Rectal smooth muscle tissue (tissue), 1 donor: Measurements from ENCODE around the gene C4orf50.

ENCODE experiments used
- H3K27ac ChIP-seq: one replicate; pipeline ENCODE4 v1.7.0; 2013; ENCODE audit warnings: low read depth, low read length, inconsistent platforms
- H3K27me3 ChIP-seq: one replicate; pipeline ENCODE4 v1.7.0; 2013; ENCODE audit warnings: low read length; ENCODE audit not compliant: control insufficient read depth, insufficient read depth
- H3K36me3 ChIP-seq: one replicate; pipeline ENCODE4 v1.7.0; 2013; ENCODE audit warnings: low read length; ENCODE audit not compliant: control insufficient read depth, insufficient read depth
- H3K4me1 ChIP-seq: one replicate; pipeline ENCODE4 v1.7.0; 2013; ENCODE audit warnings: low read length; ENCODE audit not compliant: control insufficient read depth, insufficient read depth
- H3K4me3 ChIP-seq: one replicate; pipeline ENCODE4 v1.7.0; 2013; ENCODE audit warnings: low read length
- H3K9ac ChIP-seq: one replicate; pipeline ENCODE4 v1.7.0; 2013; ENCODE audit warnings: low read length

Gene C4orf50

GRCh38 chr4:5933996-5934831 is 84.0 kb downstream of the C4orf50 start:
- Histone ChIP-seq H3K4me1 (no peaks in the 10 kb centered on the region), H3K27ac (no peak overlapping the region), H3K27me3 (peaks cover 2% of the 10 kb centered on the region), H3K36me3 (no peaks in the 10 kb centered on the region), H3K9ac (no peak overlapping the region), H3K4me3 (no peak overlapping the region)

DNA sequence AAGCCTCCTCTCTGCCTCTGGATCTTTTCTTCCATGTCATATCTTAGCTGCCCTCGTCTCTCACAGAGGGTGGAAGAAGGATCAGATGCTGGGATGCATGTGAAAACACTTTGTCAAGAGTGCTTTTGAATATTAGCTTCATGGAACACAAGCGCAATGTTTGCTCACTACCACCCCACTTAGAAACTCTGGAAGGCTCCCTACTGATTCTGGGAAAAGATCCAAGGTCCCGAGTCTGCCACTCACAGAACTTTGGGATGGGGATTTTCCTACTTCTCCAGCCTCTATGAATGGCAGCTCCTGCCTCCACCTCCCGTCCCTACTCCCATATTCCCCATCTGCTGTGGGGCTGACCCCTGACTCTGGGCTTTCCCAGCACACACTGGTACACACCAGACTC is 85.1 kb downstream of the C4orf50 start:
- Histone ChIP-seq H3K4me3 (no peak overlapping the region), H3K36me3 (no peaks in the 10 kb centered on the region), H3K9ac (no peak overlapping the region), H3K27me3 (peaks cover 2% of the 10 kb centered on the region), H3K4me1 (no peaks in the 10 kb centered on the region), H3K27ac (no peak overlapping the region)

- Histone ChIP-seq H3K27me3 (peaks cover 2% of the 10 kb centered on the region), H3K4me3 (no peak overlapping the region), H3K36me3 (no peaks in the 10 kb centered on the region), H3K27ac (no peak overlapping the region), H3K9ac (no peak overlapping the region), H3K4me1 (no peaks in the 10 kb centered on the region)
Observed at GRCh38 chr4:5932035-5932568, 86.1 kb downstream of the C4orf50 start.

DNA sequence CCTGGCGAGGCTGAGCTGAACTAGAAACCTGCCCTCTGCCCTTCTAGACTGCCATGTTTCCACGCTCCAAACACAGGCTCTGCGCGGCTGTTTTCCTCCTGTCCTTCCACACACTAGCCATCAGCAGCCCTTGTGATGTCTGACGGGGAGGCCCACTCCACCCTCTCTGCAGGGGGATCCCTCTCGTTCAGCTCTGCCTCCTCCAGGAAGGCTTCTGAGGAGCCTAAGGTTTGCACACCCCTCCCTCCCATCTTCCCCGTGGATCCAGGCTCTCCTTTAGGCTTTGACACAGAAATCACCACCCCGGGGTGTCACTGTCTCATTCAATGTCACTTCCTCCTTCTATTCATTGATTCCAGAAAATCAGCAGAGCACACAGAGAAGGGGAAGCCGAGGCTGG is 86.7 kb downstream of the C4orf50 start:
- H3K27me3 ChIP-seq: peaks cover 2% of the 10 kb centered on the region
- H3K4me1 ChIP-seq: no peaks in the 10 kb centered on the region
- H3K9ac ChIP-seq: no peak overlapping the region
- no peak overlapping the region for H3K4me3 ChIP-seq
- H3K36me3 ChIP-seq: no peaks in the 10 kb centered on the region
- H3K27ac ChIP-seq: no peak overlapping the region

DNA sequence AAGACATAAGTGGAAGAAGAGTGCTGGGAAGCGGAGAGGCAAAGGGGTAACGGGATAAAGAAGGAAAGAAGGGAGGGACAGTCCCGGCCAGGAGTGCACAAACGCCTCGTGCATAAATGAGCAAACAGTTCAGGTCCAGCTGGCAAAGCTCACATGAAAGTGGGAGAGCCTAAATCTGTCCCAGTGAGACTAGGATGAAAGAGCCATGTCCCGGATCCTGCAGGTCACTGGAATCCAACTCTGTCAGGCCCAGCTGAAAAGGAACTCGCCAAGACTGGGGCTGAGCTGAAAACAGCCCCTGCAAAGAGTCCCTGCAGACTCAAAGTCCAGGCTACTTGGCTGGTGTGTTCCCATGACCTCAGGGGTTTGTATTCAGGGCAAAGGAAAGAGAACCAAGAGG is 87.4 kb downstream of the C4orf50 start:
- Histone ChIP-seq H3K36me3 (no peaks in the 10 kb centered on the region), H3K27me3 (peaks cover 2% of the 10 kb centered on the region), H3K4me1 (no peaks in the 10 kb centered on the region), H3K4me3 (no peak overlapping the region), H3K27ac (no peak overlapping the region), H3K9ac (no peak overlapping the region)

DNA sequence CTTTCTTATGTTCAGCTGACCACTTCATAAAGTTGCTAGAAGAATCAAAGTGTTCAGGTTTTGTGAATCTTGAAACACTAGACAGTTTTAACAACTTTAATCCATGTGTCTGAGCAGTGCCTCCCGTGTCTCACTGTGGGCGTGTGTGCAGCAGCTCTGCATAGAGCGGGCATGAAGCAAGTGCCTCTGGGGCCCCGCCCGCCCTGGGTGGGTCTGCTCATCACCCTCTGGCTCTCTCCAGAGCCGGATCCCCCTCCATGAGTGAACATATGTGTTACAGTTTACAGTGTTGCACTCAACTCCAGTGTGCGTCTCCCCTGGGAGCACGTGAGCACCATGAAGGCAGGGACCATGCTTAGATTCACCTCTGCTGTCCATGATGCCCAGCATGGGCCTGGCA is 87.8 kb downstream of the C4orf50 start:
- Histone ChIP-seq H3K9ac (no peak overlapping the region), H3K27me3 (peaks cover 3% of the 10 kb centered on the region)

DNA sequence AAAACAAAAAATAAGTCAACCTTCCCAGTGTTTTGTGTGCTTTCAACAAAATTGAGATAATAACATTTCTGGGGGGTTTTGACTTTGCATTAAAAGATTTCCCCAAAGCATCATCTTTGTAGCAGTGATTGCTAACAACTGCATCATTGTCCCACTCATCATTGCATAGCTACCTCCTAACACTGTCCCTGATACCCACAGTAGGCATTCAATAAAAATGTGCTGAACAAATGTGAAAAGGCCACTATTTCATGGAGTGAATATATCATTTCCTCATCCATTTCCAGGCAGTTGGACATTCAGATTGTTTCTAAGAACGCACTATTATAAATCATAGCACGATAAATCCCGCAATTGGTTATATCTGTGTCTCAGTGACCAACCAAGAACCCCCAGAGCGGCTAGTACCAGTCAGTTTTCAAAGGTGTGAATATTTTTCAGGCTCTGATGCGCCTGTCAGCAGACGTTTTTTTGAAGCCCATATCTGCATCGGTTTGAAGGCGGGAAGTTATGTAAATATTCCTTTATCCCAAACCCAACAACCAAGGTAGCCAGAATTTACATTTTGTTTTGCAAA is 89.3 kb downstream of the C4orf50 start:
- H3K27me3 ChIP-seq: peaks cover 5% of the 10 kb centered on the region
- H3K27ac ChIP-seq: no peak overlapping the region
- no peaks in the 10 kb centered on the region for H3K36me3 ChIP-seq
- H3K4me1 ChIP-seq: no peaks in the 10 kb centered on the region
- H3K9ac ChIP-seq: no peak overlapping the region
- no peak overlapping the region for H3K4me3 ChIP-seq

More for the DNA sequence above, 87.8 kb downstream of the C4orf50 start:
- no peak overlapping the region for H3K27ac ChIP-seq
- no peak overlapping the region for H3K4me3 ChIP-seq
- no peaks in the 10 kb centered on the region for H3K4me1 ChIP-seq
- H3K36me3 ChIP-seq: no peaks in the 10 kb centered on the region

DNA sequence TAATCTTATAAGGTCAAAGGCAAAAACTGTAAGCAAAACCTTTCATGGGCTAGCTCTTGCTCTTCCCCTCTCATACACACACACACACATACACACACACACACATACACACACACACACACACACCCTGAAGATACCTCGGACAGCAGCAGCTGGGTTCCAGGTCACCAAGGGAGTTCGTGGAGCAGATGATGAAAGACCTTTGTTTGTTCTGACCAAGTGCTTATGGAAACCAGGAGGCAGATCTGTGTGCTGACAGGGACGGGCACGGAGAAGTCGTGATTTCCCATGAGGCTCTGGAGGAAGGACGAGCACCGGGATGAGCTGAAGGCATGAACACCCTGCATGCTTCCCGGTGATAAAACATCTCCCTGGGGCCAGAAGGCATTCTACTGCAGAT is 90.0 kb downstream of the C4orf50 start:
- no peak overlapping the region for H3K9ac ChIP-seq
- H3K27ac ChIP-seq: no peak overlapping the region
- no peaks in the 10 kb centered on the region for H3K4me1 ChIP-seq
- no peaks in the 10 kb centered on the region for H3K36me3 ChIP-seq
- H3K27me3 ChIP-seq: peaks cover 4% of the 10 kb centered on the region
- no peak overlapping the region for H3K4me3 ChIP-seq

- Histone ChIP-seq H3K9ac (no peak overlapping the region), H3K4me3 (no peak overlapping the region), H3K36me3 (no peaks in the 10 kb centered on the region), H3K4me1 (no peaks in the 10 kb centered on the region), H3K27ac (no peak overlapping the region), H3K27me3 (peaks cover 3% of the 10 kb centered on the region)
Observed at GRCh38 chr4:5927747-5928146, 90.5 kb downstream of the C4orf50 start.

DNA sequence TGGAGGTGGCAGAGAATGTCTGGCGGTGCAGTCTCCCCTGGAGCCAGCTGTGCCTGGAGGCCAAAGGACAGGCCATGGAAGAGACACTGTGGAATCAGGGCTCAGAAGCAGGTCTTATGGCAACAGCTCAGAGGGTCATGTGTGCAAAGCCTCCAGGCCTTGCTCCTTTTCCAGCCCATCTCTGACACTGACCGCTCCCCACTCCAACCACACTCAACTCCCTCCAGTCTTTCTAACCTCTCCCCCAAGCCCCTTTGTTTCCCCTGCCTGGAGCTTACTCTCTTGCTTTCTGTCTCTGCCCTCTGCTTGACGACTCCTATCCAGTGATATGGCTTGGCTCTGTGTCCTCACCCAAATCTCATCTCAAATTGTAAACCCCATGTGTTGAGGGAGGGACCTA is 91.1 kb downstream of the C4orf50 start:
- no peak overlapping the region for H3K9ac ChIP-seq
- H3K27me3 ChIP-seq: peaks cover 3% of the 10 kb centered on the region
- H3K27ac ChIP-seq: no peak overlapping the region
- no peak overlapping the region for H3K4me3 ChIP-seq
- no peaks in the 10 kb centered on the region for H3K36me3 ChIP-seq
- H3K4me1 ChIP-seq: no peaks in the 10 kb centered on the region

DNA sequence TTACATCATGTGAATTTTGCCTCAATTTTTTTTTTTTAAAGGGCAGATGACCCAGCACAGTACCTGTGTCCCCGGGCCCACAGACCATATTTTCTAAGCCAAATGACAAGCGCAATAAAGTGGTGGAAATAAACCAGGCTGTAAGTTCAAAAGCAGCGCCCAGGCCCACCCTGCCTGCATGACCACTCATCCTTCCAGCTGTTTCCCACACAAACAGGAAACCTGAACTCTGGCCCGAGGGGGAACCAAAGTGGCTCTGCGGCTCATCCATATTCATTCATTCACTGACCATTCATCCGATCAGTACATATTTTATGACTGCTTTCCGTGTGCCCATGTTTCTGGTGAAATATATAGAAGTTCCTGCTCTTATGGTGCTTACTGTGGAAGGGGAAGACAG is 91.6 kb downstream of the C4orf50 start:
- no peak overlapping the region for H3K4me3 ChIP-seq
- H3K27me3 ChIP-seq: peaks cover 3% of the 10 kb centered on the region
- no peaks in the 10 kb centered on the region for H3K4me1 ChIP-seq
- no peak overlapping the region for H3K27ac ChIP-seq
- H3K9ac ChIP-seq: no peak overlapping the region
- H3K36me3 ChIP-seq: no peaks in the 10 kb centered on the region

- no peaks in the 10 kb centered on the region for H3K4me1 ChIP-seq
- H3K27me3 ChIP-seq: peaks cover 3% of the 10 kb centered on the region
- H3K9ac ChIP-seq: no peak overlapping the region
- H3K36me3 ChIP-seq: no peaks in the 10 kb centered on the region
- no peak overlapping the region for H3K4me3 ChIP-seq
- H3K27ac ChIP-seq: no peak overlapping the region
Observed at GRCh38 chr4:5925419-5926200, 92.6 kb downstream of the C4orf50 start.
